ENCODE data around the gene SPTBN1. TPM values are rescaled to one million over a fixed set of nuclear protein-coding genes. Genes with fewer than 3 reads are reported as not detected.
A peak's percentile ranks its signal among the peaks of the same experiment; 100 is the strongest.

Gene SPTBN1
- total and polyA plus RNA-seq, 2 of the 13 experiments (the other 11 are each of a cell fraction or from before 2014, with no cell fraction given): 123 to 299 TPM

- BruUV-seq (replicated peaks): no TSS peak
- 94% methylated on average over 2 of the region's 2 CpGs for WGBS (ENCODE audit: low lambda C conversion rate)
- Histone ChIP-seq H3K4me2 (ENCODE audit: low read depth, low read length) (no peak overlapping the region), H3K27me3 (ENCODE audit: control insufficient read depth in 1 of 2, insufficient read depth in 2 of 2, low read length in 2 of 2) (no peaks in the 10 kb centered on the region), H3K9me3 (ENCODE audit: low read length) (no peaks in the 10 kb centered on the region), H3K4me3 (replicated peaks in 1 of 3; ENCODE audit: insufficient read depth in 1 of 3, low read depth in 2 of 3, low read length in 3 of 3) (no peak overlapping the region), H3K4me1 (ENCODE audit: insufficient read depth, low read length) (no peaks in the 10 kb centered on the region), H4K20me1 (ENCODE audit: insufficient read depth, low read length) (no peaks in the 10 kb centered on the region), H2AFZ (ENCODE audit: low read length) (no peak overlapping the region), H3K27ac (ENCODE audit: extremely low read length, insufficient read depth, low read length) (no peak overlapping the region), H3K36me3 (replicated peaks in 1 of 2; ENCODE audit: control insufficient read depth in 1 of 2, insufficient read depth in 2 of 2, low read length in 2 of 2) (peaks cover 70 to 100% of the 10 kb centered on the region in 2 experiments), H3K9ac (ENCODE audit: insufficient read depth, low read depth, low read length) (no peak overlapping the region), H3K79me2 (ENCODE audit: insufficient read depth, low read length) (no peaks in the 10 kb centered on the region)
- in situ Hi-C loops (cut with HindIII; ENCODE audit: extremely low pct_ligation_motif_present, low pct_unique_long_range_greater_than_20kb) (no loop called here), intact Hi-C loops (cut with micrococcal nuclease; ENCODE audit: unreplicated experiment) (no loop called here)
- CTCF ChIA-PET (ENCODE audit: low intra/inter-chr PET ratio, low total read pairs): no interaction called here
- POLR2A ChIA-PET: no interaction called here
- ATAC-seq: no peak
- no peak for DNase-seq (ENCODE audit: low spot score)
- TF ChIP-seq ZBTB40 (IDR thresholded peaks at IDR 0.05) (peak; percentile 31; the same call in 1 of the 2 replicates), ZBTB40 (CRISPR knock-in tag; IDR thresholded peaks at IDR 0.05) (peak; percentile 83; the same call in 1 of the 2 replicates), ZNF207 (IDR thresholded peaks at IDR 0.05; ENCODE audit: borderline replicate concordance) (no peak), ZBTB3 (CRISPR knock-in tag; IDR thresholded peaks at IDR 0.05; ENCODE audit: borderline replicate concordance, low read depth) (no peak), MBD4 (IDR thresholded peaks at IDR 0.05; ENCODE audit: borderline replicate concordance, low read length) (0 out of 2 replicates have a peak, but pooled peaks have one; percentile 38)
- no peak for FAIRE-seq
Measured at GRCh38 chr2:54650612-54651011, 194.5 kb downstream of the SPTBN1 start.
